ENCODE data around the gene NAA40.

NAA40 gene

GRCh38 chr11:63931876-63932275 is 6.9 kb upstream of the NAA40 start:
- no peak for ATAC-seq
- no peak for TF ChIP-seq ZFP30 (CRISPR knock-in tag; IDR thresholded peaks at IDR 0.05)
- no peak for TF ChIP-seq SNAI2 (CRISPR knock-in tag; IDR thresholded peaks at IDR 0.05)
- TF ChIP-seq ARNTL (CRISPR knock-in tag; IDR thresholded peaks at IDR 0.05; ENCODE audit: borderline replicate concordance, low read depth), result no peak
- no peak for TF ChIP-seq ZNF565 (CRISPR knock-in tag; conservative IDR thresholded peaks at IDR 0.05; ENCODE audit: low read depth)
- TF ChIP-seq TCF4 (CRISPR knock-in tag; IDR thresholded peaks at IDR 0.05; ENCODE audit: borderline replicate concordance), result no peak
- TF ChIP-seq, protein P1, sequence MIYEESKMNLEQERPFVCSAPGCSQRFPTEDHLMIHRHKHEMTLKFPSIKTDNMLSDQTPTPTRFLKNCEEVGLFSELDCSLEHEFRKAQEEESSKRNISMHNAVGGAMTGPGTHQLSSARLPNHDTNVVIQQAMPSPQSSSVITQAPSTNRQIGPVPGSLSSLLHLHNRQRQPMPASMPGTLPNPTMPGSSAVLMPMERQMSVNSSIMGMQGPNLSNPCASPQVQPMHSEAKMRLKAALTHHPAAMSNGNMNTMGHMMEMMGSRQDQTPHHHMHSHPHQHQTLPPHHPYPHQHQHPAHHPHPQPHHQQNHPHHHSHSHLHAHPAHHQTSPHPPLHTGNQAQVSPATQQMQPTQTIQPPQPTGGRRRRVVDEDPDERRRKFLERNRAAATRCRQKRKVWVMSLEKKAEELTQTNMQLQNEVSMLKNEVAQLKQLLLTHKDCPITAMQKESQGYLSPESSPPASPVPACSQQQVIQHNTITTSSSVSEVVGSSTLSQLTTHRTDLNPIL (CRISPR knock-in tag; IDR thresholded peaks at IDR 0.05; ENCODE audit: low read depth), result no peak
- no peak for TF ChIP-seq GLIS3 (CRISPR knock-in tag; IDR thresholded peaks at IDR 0.05)
- no peak for TF ChIP-seq ZFP3 (CRISPR knock-in tag; IDR thresholded peaks at IDR 0.05)
- TF ChIP-seq ISL1 (CRISPR knock-in tag; IDR thresholded peaks at IDR 0.05), result no peak
- TF ChIP-seq CSDC2 (CRISPR knock-in tag; IDR thresholded peaks at IDR 0.05), result no peak

DNA sequence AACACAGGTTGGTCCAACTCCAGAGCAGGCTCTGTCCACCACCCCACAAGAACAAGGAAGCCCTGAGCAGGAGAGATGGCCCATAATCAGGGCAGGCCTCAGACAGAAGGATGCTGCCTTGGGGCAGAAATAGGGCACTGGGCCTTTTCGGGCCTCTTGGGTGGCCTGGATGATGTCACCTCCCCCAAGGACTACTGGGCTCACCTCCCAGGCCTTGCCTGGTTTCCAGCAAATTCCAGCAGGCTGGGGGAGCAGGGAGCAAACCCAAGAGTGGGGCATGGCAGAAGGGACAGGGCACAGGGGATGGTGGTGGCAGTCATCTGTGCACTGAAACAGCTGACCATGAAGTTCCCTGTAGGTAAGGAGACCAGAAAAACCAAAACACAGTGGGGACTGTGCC is 5.3 kb upstream of the NAA40 start:
- TF ChIP-seq PPARA (CRISPR knock-in tag; IDR thresholded peaks at IDR 0.05; ENCODE audit: borderline replicate concordance) (no peak), ESRRG (CRISPR knock-in tag; IDR thresholded peaks at IDR 0.05) (no peak), ARNTL (CRISPR knock-in tag; IDR thresholded peaks at IDR 0.05; ENCODE audit: borderline replicate concordance, low read depth) (no peak), BACH2 (CRISPR knock-in tag; IDR thresholded peaks at IDR 0.05; ENCODE audit: borderline replicate concordance) (no peak), ZNF565 (CRISPR knock-in tag; conservative IDR thresholded peaks at IDR 0.05; ENCODE audit: low read depth) (no peak), OSR1 (CRISPR knock-in tag; IDR thresholded peaks at IDR 0.05) (no peak), ZFP3 (CRISPR knock-in tag; IDR thresholded peaks at IDR 0.05) (no peak), ZNF70 (CRISPR knock-in tag; IDR thresholded peaks at IDR 0.05) (no peak), CSRNP3 (CRISPR knock-in tag; IDR thresholded peaks at IDR 0.05) (no peak), ZFP30 (CRISPR knock-in tag; IDR thresholded peaks at IDR 0.05) (no peak), TCF4 (CRISPR knock-in tag; IDR thresholded peaks at IDR 0.05; ENCODE audit: borderline replicate concordance) (no peak), GLIS3 (CRISPR knock-in tag; IDR thresholded peaks at IDR 0.05) (no peak), TOX (CRISPR knock-in tag; IDR thresholded peaks at IDR 0.05; ENCODE audit: borderline replicate concordance) (no peak), CSDC2 (CRISPR knock-in tag; IDR thresholded peaks at IDR 0.05) (no peak), ISL1 (CRISPR knock-in tag; IDR thresholded peaks at IDR 0.05) (no peak), RARB (CRISPR knock-in tag; IDR thresholded peaks at IDR 0.05) (no peak), ZNF8 (CRISPR knock-in tag; IDR thresholded peaks at IDR 0.05) (no peak)
- TF ChIP-seq, protein P1 (CRISPR knock-in tag; IDR thresholded peaks at IDR 0.05; ENCODE audit: low read depth), result no peak
- TF ChIP-seq, protein P2, sequence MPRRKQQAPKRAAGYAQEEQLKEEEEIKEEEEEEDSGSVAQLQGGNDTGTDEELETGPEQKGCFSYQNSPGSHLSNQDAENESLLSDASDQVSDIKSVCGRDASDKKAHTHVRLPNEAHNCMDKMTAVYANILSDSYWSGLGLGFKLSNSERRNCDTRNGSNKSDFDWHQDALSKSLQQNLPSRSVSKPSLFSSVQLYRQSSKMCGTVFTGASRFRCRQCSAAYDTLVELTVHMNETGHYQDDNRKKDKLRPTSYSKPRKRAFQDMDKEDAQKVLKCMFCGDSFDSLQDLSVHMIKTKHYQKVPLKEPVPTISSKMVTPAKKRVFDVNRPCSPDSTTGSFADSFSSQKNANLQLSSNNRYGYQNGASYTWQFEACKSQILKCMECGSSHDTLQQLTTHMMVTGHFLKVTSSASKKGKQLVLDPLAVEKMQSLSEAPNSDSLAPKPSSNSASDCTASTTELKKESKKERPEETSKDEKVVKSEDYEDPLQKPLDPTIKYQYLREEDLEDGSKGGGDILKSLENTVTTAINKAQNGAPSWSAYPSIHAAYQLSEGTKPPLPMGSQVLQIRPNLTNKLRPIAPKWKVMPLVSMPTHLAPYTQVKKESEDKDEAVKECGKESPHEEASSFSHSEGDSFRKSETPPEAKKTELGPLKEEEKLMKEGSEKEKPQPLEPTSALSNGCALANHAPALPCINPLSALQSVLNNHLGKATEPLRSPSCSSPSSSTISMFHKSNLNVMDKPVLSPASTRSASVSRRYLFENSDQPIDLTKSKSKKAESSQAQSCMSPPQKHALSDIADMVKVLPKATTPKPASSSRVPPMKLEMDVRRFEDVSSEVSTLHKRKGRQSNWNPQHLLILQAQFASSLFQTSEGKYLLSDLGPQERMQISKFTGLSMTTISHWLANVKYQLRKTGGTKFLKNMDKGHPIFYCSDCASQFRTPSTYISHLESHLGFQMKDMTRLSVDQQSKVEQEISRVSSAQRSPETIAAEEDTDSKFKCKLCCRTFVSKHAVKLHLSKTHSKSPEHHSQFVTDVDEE (CRISPR knock-in tag; IDR thresholded peaks at IDR 0.05), result no peak
- no peak for ATAC-seq

- peak; percentile 33; the same call in 1 of the 3 replicates for ATAC-seq
- no peak for TF ChIP-seq PPARA (CRISPR knock-in tag; IDR thresholded peaks at IDR 0.05; ENCODE audit: borderline replicate concordance)
- TF ChIP-seq ESRRG (CRISPR knock-in tag; IDR thresholded peaks at IDR 0.05), result no peak
- no peak for TF ChIP-seq TOX (CRISPR knock-in tag; IDR thresholded peaks at IDR 0.05; ENCODE audit: borderline replicate concordance)
- no peak for TF ChIP-seq TCF4 (CRISPR knock-in tag; IDR thresholded peaks at IDR 0.05; ENCODE audit: borderline replicate concordance)
- no peak for TF ChIP-seq ARNTL (CRISPR knock-in tag; IDR thresholded peaks at IDR 0.05; ENCODE audit: borderline replicate concordance, low read depth)
- no peak for TF ChIP-seq ZFP3 (CRISPR knock-in tag; IDR thresholded peaks at IDR 0.05)
- TF ChIP-seq CSRNP3 (CRISPR knock-in tag; IDR thresholded peaks at IDR 0.05), result no peak
- TF ChIP-seq ZNF8 (CRISPR knock-in tag; IDR thresholded peaks at IDR 0.05), result no peak
- TF ChIP-seq GLIS3 (CRISPR knock-in tag; IDR thresholded peaks at IDR 0.05), result no peak
- no peak for TF ChIP-seq POU6F1 (CRISPR knock-in tag; IDR thresholded peaks at IDR 0.05; ENCODE audit: borderline replicate concordance, low read depth)
- TF ChIP-seq ZNF70 (CRISPR knock-in tag; IDR thresholded peaks at IDR 0.05), result no peak
- TF ChIP-seq SNAI2 (CRISPR knock-in tag; IDR thresholded peaks at IDR 0.05), result no peak
- TF ChIP-seq ZFP30 (CRISPR knock-in tag; IDR thresholded peaks at IDR 0.05), result no peak
- TF ChIP-seq, protein P1 (CRISPR knock-in tag; IDR thresholded peaks at IDR 0.05; ENCODE audit: low read depth), result no peak
- no peak for TF ChIP-seq RARB (CRISPR knock-in tag; IDR thresholded peaks at IDR 0.05)
Observed at GRCh38 chr11:63937713-63938478, 906 bp upstream of the NAA40 start.

Data from SK-N-SH treated with all-trans-retinoic acid at 6 μM for 48 hours (cell line).